Measurements from ENCODE around the gene OR51T1.
"Not testable (repeated sequence)": the region's sequence is repeated elsewhere in the genome, so short reads cannot be mapped to it uniquely, and the experiment has no call there.

The OR51T1 gene

GRCh38 chr11:4881860-4882500, at the start of gene OR51T1:
Gene OR51T1, plus strand, starts transcription at chr11:4881900. Its CDS starts 0 bp downstream, at chr11:4881900.
- no peak within 1 kb of the TSS for H3K27ac ChIP-seq
- H3K4me1 ChIP-seq: no peaks in the 10 kb centered on the region
- no peaks in the 10 kb centered on the region for H3K27me3 ChIP-seq (ENCODE audit: control insufficient read depth, insufficient read depth, low read length)
- no peaks in the 10 kb centered on the region for H3K79me2 ChIP-seq
- H3K9ac ChIP-seq: no peak within 1 kb of the TSS
- no peaks in the 10 kb centered on the region for H3K36me3 ChIP-seq (ENCODE audit: control insufficient read depth, insufficient read depth, low read length)
- H3K4me3 ChIP-seq (ENCODE audit: low read depth, low read length): no peak within 1 kb of the TSS
- H3K9me3 ChIP-seq (ENCODE audit: control insufficient read depth, low read length): no peaks in the 10 kb centered on the region
- no peak within 1 kb of the TSS for H2AFZ ChIP-seq
- TF ChIP-seq CTCF (IDR thresholded peaks at IDR 0.05): no peak
- H3K4me2 ChIP-seq (ENCODE audit: low read length): no peak within 1 kb of the TSS

GRCh38 chr11:4839851-4840549, 41.7 kb upstream of the OR51T1 start:
- Histone ChIP-seq H3K9ac (no peak overlapping the region), H3K36me3 (ENCODE audit: control insufficient read depth, insufficient read depth, low read length) (no peaks in the 10 kb centered on the region), H3K4me2 (ENCODE audit: low read length) (no peak overlapping the region), H3K9me3 (ENCODE audit: control insufficient read depth, low read length) (no peaks in the 10 kb centered on the region), H3K27me3 (ENCODE audit: control insufficient read depth, insufficient read depth, low read length) (no peaks in the 10 kb centered on the region), H2AFZ (no peak overlapping the region), H3K4me1 (no peaks in the 10 kb centered on the region), H3K79me2 (no peaks in the 10 kb centered on the region), H3K27ac (no peak overlapping the region), H3K4me3 (ENCODE audit: low read depth, low read length) (no peak overlapping the region)
- no peak for TF ChIP-seq CTCF (IDR thresholded peaks at IDR 0.05)

GRCh38 chr11:4848908-4849532, 32.7 kb upstream of the OR51T1 start, which contains the start of gene OR51S1:
Gene OR51S1, minus strand, starts transcription at chr11:4849208. Its CDS starts 0 bp downstream, at chr11:4849208.
- H3K9me3 ChIP-seq (ENCODE audit: control insufficient read depth, low read length): no peaks in the 10 kb centered on the region
- no peak within 1 kb of the TSS for H3K27ac ChIP-seq
- no peak for TF ChIP-seq CTCF (IDR thresholded peaks at IDR 0.05)
- no peaks in the 10 kb centered on the region for H3K79me2 ChIP-seq
- no peak within 1 kb of the TSS for H3K4me2 ChIP-seq (ENCODE audit: low read length)
- no peaks in the 10 kb centered on the region for H3K36me3 ChIP-seq (ENCODE audit: control insufficient read depth, insufficient read depth, low read length)
- H3K4me1 ChIP-seq: no peaks in the 10 kb centered on the region
- no peaks in the 10 kb centered on the region for H3K27me3 ChIP-seq (ENCODE audit: control insufficient read depth, insufficient read depth, low read length)
- H3K9ac ChIP-seq: no peak within 1 kb of the TSS
- no peak within 1 kb of the TSS for H2AFZ ChIP-seq
- no peak within 1 kb of the TSS for H3K4me3 ChIP-seq (ENCODE audit: low read depth, low read length)

GRCh38 chr11:4851033-4851432, 30.7 kb upstream of the OR51T1 start:
- no peak overlapping the region for H3K4me3 ChIP-seq (ENCODE audit: low read depth, low read length)
- no peaks in the 10 kb centered on the region for H3K27me3 ChIP-seq (ENCODE audit: control insufficient read depth, insufficient read depth, low read length)
- no peaks in the 10 kb centered on the region for H3K4me1 ChIP-seq
- H3K79me2 ChIP-seq: no peaks in the 10 kb centered on the region
- no peak for TF ChIP-seq CTCF (IDR thresholded peaks at IDR 0.05)
- H3K4me2 ChIP-seq (ENCODE audit: low read length): no peak overlapping the region
- H3K36me3 ChIP-seq (ENCODE audit: control insufficient read depth, insufficient read depth, low read length): no peaks in the 10 kb centered on the region
- no peak overlapping the region for H3K9ac ChIP-seq
- H3K9me3 ChIP-seq (ENCODE audit: control insufficient read depth, low read length): no peaks in the 10 kb centered on the region
- no peak overlapping the region for H3K27ac ChIP-seq
- H2AFZ ChIP-seq: no peak overlapping the region

- not testable (repeated sequence) for H3K4me2 ChIP-seq (ENCODE audit: low read length); H3K27ac ChIP-seq; H2AFZ ChIP-seq; H3K9me3 ChIP-seq (ENCODE audit: control insufficient read depth, low read length); H3K4me3 ChIP-seq (ENCODE audit: low read depth, low read length); H3K27me3 ChIP-seq (ENCODE audit: control insufficient read depth, insufficient read depth, low read length); H3K79me2 ChIP-seq; H3K36me3 ChIP-seq (ENCODE audit: control insufficient read depth, insufficient read depth, low read length); H3K4me1 ChIP-seq; H3K9ac ChIP-seq
These were observed 27.4 kb upstream of the OR51T1 start for GRCh38 chr11:4854286-4854685.

Data from parathyroid adenoma (tissue), 2 donors.